NCI-H1694 treated with DMSO at 0.1 percent for 48 hours (cell line): ENCODE results near the gene BRF1.

Experiments
- DNase-seq: peaks from one replicate; lab custom pipeline; 2025; lab: John Stamatoyannopoulos, UW

BRF1 gene

DNA sequence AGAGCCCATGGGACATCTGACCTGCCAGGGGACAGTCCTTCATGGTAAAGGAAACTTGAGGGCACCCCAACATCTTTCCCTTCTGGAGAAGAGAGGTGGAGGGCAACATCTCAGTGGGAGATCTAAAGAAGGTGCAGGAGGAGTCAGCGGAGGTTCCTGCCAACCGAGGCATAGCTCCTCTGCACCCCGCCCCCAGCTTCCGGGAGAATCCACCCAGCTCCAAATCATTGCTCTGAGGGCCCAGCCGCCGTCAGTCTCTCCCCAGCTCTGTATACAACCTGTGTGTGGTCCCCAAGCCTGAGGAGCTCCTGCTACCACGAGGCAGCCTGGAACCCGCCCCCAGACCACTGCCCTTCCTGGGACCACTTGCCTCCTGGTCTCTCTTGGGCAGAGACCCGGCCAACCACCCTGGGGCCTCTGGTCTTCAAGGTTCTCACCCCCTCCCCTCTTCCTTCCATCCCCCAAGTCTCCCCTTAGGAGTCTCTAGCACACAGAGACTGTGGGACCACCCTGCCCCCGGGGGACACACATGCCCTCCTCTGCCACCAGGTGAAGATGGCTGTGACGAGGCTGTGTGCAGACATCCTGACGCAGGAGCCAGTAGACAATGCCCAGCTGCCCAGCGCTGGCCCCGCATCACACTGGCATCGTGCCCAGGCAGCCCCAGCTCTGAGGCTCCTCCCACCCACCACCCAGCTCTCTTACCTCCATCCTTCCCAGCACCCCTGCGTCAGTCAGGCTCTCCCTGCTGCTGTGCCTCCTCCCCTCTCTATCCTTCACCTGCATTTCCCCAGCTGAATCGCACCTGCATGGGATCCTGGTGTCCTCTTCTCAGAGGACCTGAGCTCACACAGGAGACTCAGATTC, 106.7 kb downstream of the BRF1 start:
- no peak for DNase-seq

GRCh38 chr14:105192866-105193731, 107.7 kb downstream of the BRF1 start:
- DNase-seq: no peak

- DNase-seq: no peak
Measured at GRCh38 chr14:105187935-105188524, 112.8 kb downstream of the BRF1 start.

GRCh38 chr14:105187116-105187515, 113.7 kb downstream of the BRF1 start:
- DNase-seq: no peak

- no peak for DNase-seq
Measured at GRCh38 chr14:105185973-105186372, 114.8 kb downstream of the BRF1 start.

GRCh38 chr14:105185001-105185400, 115.8 kb downstream of the BRF1 start:
- no peak for DNase-seq

DNA sequence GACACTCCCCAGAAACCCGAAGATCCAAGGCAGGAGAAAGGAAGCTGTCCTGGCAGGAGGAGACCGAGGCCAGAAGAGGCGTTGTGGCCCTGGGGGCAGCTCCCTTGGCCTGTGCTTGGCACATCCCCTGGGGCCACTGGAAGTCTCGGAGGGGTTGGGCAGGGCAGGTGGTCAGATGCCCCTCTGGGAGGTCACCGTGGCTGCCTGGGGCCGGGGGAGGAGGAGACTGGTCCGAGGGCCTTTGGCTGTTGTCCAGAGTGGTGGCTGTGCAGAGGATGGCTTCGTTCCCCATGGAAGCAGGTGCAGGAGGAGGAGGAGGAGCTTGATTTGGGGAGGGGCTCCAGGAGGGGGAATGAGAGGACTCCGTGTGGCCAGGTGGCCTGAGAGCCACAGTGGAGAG, 116.3 kb downstream of the BRF1 start:
- no peak for DNase-seq

DNA sequence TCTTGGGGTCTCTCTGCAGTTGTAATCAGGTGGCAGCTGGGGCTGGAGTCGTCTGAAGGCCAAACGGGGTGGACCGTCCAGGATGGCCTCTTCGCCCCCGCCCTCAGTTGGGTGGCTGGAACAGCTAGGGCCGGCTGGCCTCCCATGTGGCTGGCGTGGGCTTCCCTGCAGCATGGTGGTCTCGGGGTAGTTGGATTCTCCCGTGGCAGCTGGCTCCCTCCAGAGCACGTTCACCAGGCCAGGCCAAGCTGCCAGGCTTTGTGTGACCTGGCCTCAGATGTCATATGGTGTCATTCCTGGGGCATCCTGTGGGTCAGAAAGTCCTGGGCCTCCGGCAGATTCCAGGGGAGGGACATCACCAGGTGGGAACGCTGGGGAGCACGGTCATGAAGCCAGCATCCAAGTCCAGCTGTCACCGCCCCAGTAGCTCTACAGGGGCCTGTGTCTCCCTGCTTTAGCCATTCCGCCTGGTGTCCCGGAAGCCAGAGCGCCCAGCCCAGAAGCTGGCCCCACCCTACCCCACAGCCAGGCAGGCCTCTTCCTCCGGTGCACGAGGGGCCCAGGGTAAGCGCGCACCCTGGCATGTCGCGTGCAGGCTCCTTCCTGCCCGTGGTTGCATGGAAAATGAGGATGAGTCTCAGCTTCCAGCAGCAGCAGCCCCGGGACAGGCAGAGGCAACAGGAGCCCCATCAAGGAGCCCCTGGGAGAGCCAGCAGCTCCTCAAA, 118.3 kb downstream of the BRF1 start:
- DNase-seq: no peak

GRCh38 chr14:105181549-105182295, 119.1 kb downstream of the BRF1 start:
- no peak for DNase-seq

DNA sequence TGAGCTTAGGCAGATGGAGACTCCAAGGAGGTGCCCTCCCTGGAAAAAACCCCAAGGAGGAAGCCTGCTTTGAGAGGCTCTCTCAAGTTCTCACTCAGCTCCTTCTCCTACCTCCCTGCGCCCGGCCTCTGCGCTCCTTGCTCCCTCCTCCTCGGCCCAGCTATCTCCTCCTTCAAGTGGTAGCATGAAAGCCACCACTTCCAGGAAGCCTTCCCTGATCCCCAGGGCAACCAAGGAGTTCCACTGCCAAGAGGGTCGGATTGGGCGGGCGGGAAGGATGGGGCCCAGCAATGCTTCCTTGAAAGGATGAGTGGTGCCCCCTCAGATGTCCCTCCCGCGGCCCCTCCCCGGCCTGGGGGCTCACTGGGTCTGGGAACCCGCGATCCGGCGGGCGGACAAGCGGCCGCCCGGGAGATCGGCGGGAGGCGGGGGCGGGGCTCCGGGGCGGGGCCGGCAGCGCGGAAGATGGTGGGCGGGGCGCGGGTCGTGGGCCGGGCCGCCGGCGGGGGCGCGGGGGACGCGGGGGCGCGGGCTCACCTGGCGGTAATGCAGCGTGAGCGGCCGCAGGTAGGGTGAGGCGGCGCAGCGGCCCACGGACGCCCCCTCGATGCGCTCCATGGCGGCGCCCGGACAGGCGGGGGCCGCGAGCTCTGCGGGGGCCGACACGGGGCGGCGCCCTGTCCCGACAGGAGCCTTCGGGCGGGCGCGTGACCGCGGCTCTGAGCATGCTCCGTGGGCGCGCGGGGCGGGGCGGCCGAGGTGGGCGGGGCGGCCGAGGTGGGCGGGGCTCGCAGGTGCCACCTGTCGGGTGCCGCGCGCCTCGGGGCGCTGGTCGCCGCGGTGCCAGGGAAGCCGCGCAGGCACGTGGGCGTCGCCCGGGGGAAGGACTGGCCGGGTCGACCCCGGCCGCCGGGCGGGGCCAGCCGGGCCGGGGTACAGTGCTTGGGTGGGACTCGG, 119.9 kb downstream of the BRF1 start, which contains the start of gene NUDT14:
TSS of gene NUDT14 (minus strand) at position 721 of the 957 bp plus-strand sequence. CDS start at position 618, 103 bp downstream.
- peak; percentile 48 for DNase-seq

- DNase-seq: no peak
Measured at GRCh38 chr14:105179191-105179590, 121.6 kb downstream of the BRF1 start.

- DNase-seq: no peak
Measured at GRCh38 chr14:105178868-105179140, 122.0 kb downstream of the BRF1 start.

- peak; percentile 32 for DNase-seq
Measured at GRCh38 chr14:105178069-105178867, 122.5 kb downstream of the BRF1 start.

- DNase-seq: no peak
Measured at GRCh38 chr14:105177082-105177481, 123.7 kb downstream of the BRF1 start.

DNA sequence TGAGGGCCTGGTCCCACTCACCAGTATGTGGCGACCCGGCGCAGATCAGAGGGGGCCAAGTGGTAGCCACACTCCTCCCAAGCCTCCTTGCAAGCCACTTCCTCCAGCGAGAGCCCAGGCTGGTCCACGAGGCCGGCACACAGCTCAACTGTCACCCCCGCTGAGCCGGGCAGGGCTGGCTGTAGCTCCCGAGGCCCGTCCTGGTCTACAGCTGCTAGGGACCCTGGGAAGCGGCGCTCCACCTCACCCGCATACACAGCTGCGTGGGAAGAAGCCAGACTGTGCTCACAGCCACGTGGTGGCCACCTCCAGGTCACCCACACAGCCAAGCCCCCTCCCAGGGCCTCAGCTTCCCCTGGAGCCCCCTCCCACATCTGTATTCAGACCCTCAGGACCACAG, 124.3 kb downstream of the BRF1 start:
- DNase-seq: no peak

DNA sequence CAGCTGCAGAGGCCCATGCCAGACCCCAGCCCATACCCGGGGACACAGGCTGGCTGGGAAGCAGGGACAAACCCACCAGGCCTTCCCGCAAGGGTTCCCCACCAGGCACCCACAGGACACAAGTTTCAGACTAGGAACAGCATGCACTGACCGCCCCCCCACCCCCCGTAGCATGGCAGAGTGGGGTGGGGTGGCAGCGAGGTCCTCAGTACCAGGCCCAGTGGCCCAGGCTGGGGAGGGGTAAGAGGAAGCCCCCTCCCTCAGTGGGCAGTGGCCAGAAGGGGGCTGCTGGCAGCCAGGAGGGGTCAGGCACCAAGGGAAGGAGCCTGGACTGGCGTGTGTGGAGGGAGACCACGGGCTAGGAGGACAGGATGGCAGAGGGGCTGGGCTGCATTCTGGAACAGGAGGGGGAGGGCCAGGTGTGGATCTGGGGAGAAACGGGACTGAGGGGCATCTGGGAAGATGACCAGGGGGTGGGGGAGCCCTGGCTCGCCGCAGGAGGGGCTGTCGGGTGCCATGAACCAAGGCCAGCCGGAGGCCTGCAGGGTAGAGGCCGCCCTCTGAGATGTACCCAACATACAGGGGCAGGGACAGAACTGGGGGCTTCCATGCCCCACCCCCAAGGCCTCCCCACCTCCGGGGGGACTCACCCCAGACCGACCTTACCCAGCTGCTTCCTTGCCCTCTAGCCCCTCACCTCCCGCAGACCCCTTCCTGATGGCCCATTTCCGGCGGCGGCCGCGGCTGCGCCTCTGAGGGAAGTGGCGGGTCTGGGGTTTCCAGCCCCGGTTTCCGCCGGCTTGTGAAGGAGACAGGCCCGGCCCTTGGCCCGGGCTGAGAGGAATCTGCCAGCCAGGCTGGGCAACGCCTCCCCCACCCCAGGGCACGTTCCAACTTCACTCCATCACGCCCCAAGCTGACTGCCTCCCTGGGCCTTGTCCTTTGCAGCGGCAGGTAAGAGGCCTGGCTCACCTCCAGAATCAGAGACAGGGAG, 126.6 kb downstream of the BRF1 start:
- DNase-seq: no peak

DNA sequence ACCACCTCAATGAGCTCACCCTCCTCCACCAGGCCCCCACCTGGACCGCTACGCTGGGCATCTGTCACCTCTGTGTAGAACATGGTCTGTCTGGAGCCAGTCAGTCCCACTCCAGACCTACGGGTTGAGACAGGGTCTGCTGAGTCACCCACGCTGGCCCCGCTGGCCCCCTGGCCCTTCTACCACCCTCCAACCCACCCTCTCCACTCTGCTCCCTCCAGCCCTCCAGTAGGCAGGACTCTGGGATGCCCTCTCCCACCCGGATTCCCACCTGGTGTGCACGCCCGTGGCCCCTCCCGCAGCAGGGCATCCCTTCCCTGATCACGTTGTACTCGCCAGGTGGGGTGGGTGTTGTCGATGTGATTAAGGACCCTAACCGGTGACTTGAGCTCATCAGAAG, 127.7 kb downstream of the BRF1 start:
- no peak for DNase-seq

GRCh38 chr14:105172476-105172875, 128.3 kb downstream of the BRF1 start:
- DNase-seq: no peak
